Epithelial cell of proximal tubule (primary cell): ENCODE data around the gene TEX26. TPM values are rescaled to one million over a fixed set of nuclear protein-coding genes. Genes with fewer than 3 reads are reported as not detected.

Source experiments
- DNase-seq: peaks from one replicate; pipeline ENCODE4 v3.0.0-alpha.2; 2011; ENCODE audit warnings: low read depth
- H3K4me3 ChIP-seq: 2 replicates; pipeline ENCODE4 v1.5.1; 2011; ENCODE audit warnings: low read depth, mild to moderate bottlenecking, low read length
- total RNA-seq: library from RNA; depleted of rRNA; stranded (reverse); fragments of >200 nt; gene quantifications from 2 replicates; pipeline ENCODE4 v1.2.3, GENCODE V29; 2015
- TF ChIP-seq, protein P1 (sequence below): conservative IDR thresholded peaks from 2 replicates; pipeline ENCODE4 v1.5.1; 2012; ENCODE audit warnings: low read depth, mild to moderate bottlenecking, low read length

Gene TEX26
- total RNA-seq, 1 donor from 2014 or later: not detected

- DNase-seq: no peak
- no peak overlapping the region for H3K4me3 ChIP-seq
Observed at GRCh38 chr13:31014456-31014855, 82.0 kb downstream of the TEX26 start.

DNA sequence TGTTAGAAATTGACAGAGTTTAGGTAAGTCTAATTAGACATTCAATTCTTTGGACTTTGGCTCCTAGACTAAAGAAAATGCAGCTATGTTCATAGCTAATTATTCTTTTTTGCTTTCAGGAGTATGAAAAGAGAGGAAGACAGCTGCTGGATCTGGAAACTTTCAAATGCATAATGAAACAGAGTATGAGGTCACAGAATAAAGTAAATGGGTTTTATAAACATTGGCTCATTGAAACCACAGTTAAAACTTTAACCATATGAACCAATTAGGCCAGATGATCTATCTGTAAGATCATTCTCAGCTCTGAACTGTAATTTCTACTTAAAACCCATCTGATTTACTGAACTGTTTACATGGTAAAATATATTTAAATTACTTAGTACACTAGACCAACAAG lies 82.7 kb downstream of the TEX26 start:
- no peak for DNase-seq
- TF ChIP-seq, protein P1, sequence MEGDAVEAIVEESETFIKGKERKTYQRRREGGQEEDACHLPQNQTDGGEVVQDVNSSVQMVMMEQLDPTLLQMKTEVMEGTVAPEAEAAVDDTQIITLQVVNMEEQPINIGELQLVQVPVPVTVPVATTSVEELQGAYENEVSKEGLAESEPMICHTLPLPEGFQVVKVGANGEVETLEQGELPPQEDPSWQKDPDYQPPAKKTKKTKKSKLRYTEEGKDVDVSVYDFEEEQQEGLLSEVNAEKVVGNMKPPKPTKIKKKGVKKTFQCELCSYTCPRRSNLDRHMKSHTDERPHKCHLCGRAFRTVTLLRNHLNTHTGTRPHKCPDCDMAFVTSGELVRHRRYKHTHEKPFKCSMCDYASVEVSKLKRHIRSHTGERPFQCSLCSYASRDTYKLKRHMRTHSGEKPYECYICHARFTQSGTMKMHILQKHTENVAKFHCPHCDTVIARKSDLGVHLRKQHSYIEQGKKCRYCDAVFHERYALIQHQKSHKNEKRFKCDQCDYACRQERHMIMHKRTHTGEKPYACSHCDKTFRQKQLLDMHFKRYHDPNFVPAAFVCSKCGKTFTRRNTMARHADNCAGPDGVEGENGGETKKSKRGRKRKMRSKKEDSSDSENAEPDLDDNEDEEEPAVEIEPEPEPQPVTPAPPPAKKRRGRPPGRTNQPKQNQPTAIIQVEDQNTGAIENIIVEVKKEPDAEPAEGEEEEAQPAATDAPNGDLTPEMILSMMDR: no peak
- no peak overlapping the region for H3K4me3 ChIP-seq

More at GRCh38 chr13:31014456-31014855, 82.0 kb downstream of the TEX26 start:
- TF ChIP-seq, protein P1: no peak

DNA sequence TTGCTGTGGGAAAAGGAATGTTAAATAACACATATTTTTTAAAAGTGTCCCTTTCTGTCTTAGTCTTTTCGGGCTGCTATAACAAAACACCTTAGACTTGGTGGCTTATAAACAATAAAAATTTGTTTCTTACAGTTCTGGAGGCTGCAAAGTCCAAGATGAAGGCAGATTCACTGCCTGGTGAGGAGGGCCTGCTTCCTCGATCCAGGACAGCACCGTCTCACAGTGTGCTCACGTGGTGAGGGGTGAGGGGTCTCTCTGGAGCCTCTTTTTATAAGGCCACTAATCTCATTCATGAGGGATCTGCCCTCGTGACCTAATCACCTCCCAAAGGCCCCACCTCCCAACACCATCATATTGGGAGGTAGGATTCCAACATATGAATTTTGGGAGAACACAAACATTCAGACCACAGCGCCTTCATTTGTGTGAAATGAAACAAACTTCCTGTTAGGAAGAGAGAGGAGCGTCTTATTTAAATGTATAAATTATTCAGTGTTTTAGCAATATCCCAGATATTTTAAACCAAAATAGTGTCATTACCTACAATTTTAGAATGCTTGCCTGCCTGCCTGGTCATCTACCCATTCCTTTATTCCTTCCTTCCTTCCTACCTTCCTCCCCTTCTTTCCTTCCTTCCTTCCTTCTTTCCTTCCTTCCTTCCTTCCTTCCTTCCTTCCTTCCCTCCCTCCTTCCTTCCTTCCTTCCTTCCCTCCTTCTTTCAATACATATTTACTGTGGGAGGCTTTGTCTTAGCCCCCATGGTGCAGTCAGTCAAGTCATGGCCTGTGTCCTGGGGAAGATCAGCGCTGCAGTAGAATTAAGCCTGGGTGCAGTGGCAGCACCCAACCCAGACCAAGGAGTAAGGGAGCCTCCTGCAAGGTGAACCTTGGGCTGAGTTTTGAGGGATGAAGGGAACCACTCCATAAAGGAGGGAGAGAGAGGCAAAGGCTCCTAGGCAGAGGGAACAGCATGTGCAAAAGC lies 84.2 kb downstream of the TEX26 start:
- DNase-seq: no peak
- no peak overlapping the region for H3K4me3 ChIP-seq
- TF ChIP-seq, protein P1: no peak

GRCh38 chr13:31018511-31018910 lies 86.1 kb downstream of the TEX26 start:
- TF ChIP-seq, protein P1: no peak
- DNase-seq: no peak

DNA sequence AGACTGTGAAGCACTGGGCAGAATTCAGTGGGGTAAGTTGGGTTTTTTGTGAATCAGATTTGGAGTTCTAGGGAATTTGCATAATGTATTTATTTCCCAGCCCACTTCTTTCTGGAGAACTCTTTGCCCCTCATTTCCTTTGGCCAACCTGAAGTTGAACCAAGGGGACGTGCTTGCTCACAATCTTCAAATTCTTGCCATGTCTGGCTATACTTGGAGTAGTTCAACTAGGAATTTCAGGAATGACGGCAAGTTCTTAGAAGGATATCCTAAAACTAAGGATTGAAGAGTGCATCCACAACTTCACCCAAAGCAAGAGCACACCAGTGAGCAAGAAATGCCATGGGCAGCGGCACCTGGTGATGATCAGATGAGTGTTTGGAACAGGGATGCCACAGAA lies 88.5 kb downstream of the TEX26 start:
- no peak for DNase-seq
- no peak overlapping the region for H3K4me3 ChIP-seq
- TF ChIP-seq, protein P1: no peak

More at GRCh38 chr13:31018511-31018910, 86.1 kb downstream of the TEX26 start:
- H3K4me3 ChIP-seq: no peak overlapping the region

DNA sequence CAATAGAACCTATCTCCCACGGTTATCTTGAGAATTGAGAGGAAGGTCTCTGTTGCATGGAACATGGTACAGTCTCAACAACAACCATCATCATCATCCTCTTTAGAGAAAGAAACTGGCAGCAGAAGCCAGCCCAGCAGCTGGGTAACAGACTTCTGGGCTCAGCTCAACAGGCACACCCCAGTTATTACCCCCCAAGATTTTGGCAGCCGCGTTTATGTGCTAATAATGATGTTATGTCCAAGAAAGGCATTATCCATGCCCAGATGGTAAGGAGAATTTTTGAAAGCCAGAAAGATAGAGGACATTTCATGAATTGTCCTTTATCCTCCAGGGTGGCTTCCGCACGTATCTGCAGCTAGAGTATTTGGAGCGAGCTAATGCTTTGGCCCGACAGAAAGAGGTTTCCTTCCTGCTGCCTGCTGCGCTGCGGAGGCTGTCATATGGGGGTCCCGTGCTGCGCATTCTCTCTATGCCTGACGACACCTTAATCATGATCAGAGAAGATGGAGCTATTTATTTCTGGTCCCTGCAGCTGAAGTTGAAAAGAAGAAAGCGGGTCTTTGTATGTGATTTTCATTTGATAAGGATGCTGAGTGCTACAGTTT lies 89.9 kb downstream of the TEX26 start:
- DNase-seq: no peak
- TF ChIP-seq, protein P1: no peak

More for the DNA sequence above, 89.9 kb downstream of the TEX26 start:
- H3K4me3 ChIP-seq: no peak overlapping the region
